Natural killer cell (primary cell): ENCODE measurements around the gene TAS2R14. TPM values are rescaled to one million over a fixed set of nuclear protein-coding genes. Genes with fewer than 3 reads are reported as not detected.

Experiments used
- ATAC-seq, 3 donors: fragments of 150-1000 bp in 2 of 3; fragments of 200-7000 bp in 1 of 3; cut with Tn5 transposase; 1 replicate in 1 of 3; 2 replicates in 2 of 3; pipeline ENCODE4 v1.10.0; 2021; ENCODE audit warnings: mild to moderate bottlenecking in 2 of 3, moderate library complexity in 2 of 3
- DNase-seq, 2 donors: peaks; one replicate each; pipeline versions ENCODE4 v3.0.0 to v3.0.0-alpha.2; 2013 to 2021; ENCODE audit warnings: mixed read lengths in 1 of 2
- H3K27ac ChIP-seq: one replicate; pipeline ENCODE4 v1.5.1; 2013; ENCODE audit warnings: mild to moderate bottlenecking, low read length
- H3K27me3 ChIP-seq: one replicate; pipeline ENCODE4 v1.6.1; 2013; ENCODE audit warnings: low read length; ENCODE audit not compliant: control insufficient read depth, insufficient read depth
- H3K36me3 ChIP-seq: one replicate; pipeline ENCODE4 v1.6.1; 2013; ENCODE audit warnings: low read length; ENCODE audit not compliant: control insufficient read depth, insufficient read depth
- H3K4me1 ChIP-seq: one replicate; pipeline ENCODE4 v1.6.1; 2013; ENCODE audit warnings: low read length; ENCODE audit not compliant: control insufficient read depth, insufficient read depth
- H3K4me3 ChIP-seq: one replicate; pipeline ENCODE4 v1.5.1; 2013; ENCODE audit warnings: low read length
- H3K9me3 ChIP-seq: one replicate; pipeline ENCODE4 v1.6.1; 2013; ENCODE audit warnings: low read length; ENCODE audit not compliant: control insufficient read depth, insufficient read depth
- H3K27ac Mint-ChIP-seq, 2 donors: one replicate each; pipeline ENCODE4 v1.8.0; 2022; ENCODE audit warnings: mild to moderate bottlenecking in 2 of 2, mixed read lengths in 2 of 2, moderate library complexity in 1 of 2
- H3K27me3 Mint-ChIP-seq, 2 donors: one replicate each; pipeline ENCODE4 v1.8.0; 2022; ENCODE audit warnings: low read depth in 2 of 2, mixed read lengths in 2 of 2
- H3K36me3 Mint-ChIP-seq: one replicate; pipeline ENCODE4 v1.8.0; 2022; ENCODE audit warnings: mixed read lengths
- H3K4me1 Mint-ChIP-seq, 2 donors: one replicate each; pipeline ENCODE4 v1.8.0; 2022; ENCODE audit warnings: mixed read lengths in 2 of 2
- H3K4me3 Mint-ChIP-seq: one replicate; pipeline ENCODE4 v1.8.0; 2022; ENCODE audit warnings: mild to moderate bottlenecking, moderate library complexity, mixed read lengths
- H3K9me3 Mint-ChIP-seq, 2 donors: one replicate each; pipeline ENCODE4 v1.8.0; 2022; ENCODE audit warnings: mixed read lengths in 2 of 2
- WGBS: methylation state at CpG from one replicate; pipeline ENCODE4 v1.1.7; 2013; ENCODE audit warnings: missing lambda C conversion rate; ENCODE audit not compliant: insufficient coverage; 5-methylcytosine and 5-hydroxymethylcytosine counted together
- intact Hi-C: fragments of 100-400 bp; cut with micrococcal nuclease; formaldehyde crosslinking; loops from one replicate; pipeline ENCODE4 v1.14.2; 2022
- total RNA-seq, 4 donors: library from RNA; stranded (reverse); fragments of 120-200 nt in 1 of 4; gene quantifications; one replicate each; pipeline versions ENCODE4 v1.2.3 to v1.2.4, GENCODE V29; 2013 to 2022
- TF ChIP-seq, protein P1 (sequence below): fragments of 200-600 bp; IDR thresholded peaks from one replicate; pipeline ENCODE4 v1.8.0; 2022; ENCODE audit warnings: antibody characterized with exemption

The TAS2R14 gene
- total RNA-seq, 3 donors from 2014 or later (not counting 1 experiment from before 2014, with no cell fraction given) = 3.6 to 4.8 (median 4.4) TPM

DNA sequence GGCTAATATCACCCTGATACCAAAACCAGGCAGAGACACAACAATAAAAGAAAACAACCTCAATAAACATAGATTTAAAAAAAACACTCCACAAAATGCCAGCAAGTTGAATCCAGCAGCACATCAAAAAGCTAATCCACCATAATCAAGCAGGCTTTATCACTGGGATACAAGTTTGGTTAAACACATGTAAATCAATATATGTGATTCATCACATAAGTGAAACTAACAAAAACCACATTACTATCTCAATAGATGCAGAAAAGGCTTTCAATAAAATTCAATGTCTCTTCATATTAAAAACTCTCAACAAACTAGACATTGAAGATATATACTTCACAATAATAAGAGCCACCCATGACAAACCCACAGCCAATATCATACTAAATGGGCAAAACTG is 17.0 kb upstream of the TAS2R14 start:
- Histone ChIP-seq H3K27me3 (no peaks in the 10 kb centered on the region), H3K27ac (no peak overlapping the region), H3K36me3 (no peaks in the 10 kb centered on the region), H3K4me3 (no peak overlapping the region), H3K4me1 (peaks cover 3% of the 10 kb centered on the region), H3K9me3 (no peaks in the 10 kb centered on the region)
- Mint-ChIP-seq H3K9me3 (peaks cover 0 to 4% of the 10 kb centered on the region in 2 donors), H3K27ac (no peak overlapping the region), H3K36me3 (no peaks in the 10 kb centered on the region), H3K4me3 (no peak overlapping the region), H3K4me1 (peaks cover 57 to 63% of the 10 kb centered on the region in 2 donors), H3K27me3 (no peaks in the 10 kb centered on the region)
- TF ChIP-seq, protein P1, sequence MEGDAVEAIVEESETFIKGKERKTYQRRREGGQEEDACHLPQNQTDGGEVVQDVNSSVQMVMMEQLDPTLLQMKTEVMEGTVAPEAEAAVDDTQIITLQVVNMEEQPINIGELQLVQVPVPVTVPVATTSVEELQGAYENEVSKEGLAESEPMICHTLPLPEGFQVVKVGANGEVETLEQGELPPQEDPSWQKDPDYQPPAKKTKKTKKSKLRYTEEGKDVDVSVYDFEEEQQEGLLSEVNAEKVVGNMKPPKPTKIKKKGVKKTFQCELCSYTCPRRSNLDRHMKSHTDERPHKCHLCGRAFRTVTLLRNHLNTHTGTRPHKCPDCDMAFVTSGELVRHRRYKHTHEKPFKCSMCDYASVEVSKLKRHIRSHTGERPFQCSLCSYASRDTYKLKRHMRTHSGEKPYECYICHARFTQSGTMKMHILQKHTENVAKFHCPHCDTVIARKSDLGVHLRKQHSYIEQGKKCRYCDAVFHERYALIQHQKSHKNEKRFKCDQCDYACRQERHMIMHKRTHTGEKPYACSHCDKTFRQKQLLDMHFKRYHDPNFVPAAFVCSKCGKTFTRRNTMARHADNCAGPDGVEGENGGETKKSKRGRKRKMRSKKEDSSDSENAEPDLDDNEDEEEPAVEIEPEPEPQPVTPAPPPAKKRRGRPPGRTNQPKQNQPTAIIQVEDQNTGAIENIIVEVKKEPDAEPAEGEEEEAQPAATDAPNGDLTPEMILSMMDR = no peak
- intact Hi-C loops = no loop called here
- no peak for ATAC-seq
- DNase-seq = no peak

DNA sequence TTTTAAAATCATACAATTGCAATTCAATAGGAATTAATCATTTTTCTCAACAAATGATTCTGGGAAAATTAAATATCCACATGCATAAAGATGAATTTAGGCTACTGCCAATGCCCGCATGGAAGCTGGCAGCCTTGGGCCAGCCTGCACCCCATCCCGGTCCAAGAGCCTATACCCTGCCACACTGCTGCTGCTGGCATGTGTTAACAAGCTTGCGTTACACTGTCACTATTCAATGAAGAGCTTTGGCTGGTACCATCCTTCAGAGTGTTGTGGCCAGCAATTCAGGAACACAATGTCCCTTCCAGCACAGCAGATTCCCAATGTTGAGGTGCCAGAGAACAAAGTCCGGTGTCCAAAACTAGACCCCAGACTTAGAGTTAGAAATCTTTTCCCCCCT is 13.6 kb upstream of the TAS2R14 start:
- Mint-ChIP-seq H3K27ac (no peak overlapping the region), H3K9me3 (peaks cover 0 to 9% of the 10 kb centered on the region in 2 donors), H3K27me3 (no peaks in the 10 kb centered on the region), H3K4me1 (peaks cover 38 to 42% of the 10 kb centered on the region in 2 donors), H3K4me3 (no peak overlapping the region), H3K36me3 (peaks cover 13% of the 10 kb centered on the region)
- Histone ChIP-seq H3K4me1 (no peaks in the 10 kb centered on the region), H3K27me3 (no peaks in the 10 kb centered on the region), H3K9me3 (no peaks in the 10 kb centered on the region), H3K4me3 (no peak overlapping the region), H3K27ac (no peak overlapping the region), H3K36me3 (no peaks in the 10 kb centered on the region)
- TF ChIP-seq, protein P1 = no peak
- WGBS = 97% methylated on average over 4 of the region's 4 CpGs
- ATAC-seq = no peak
- DNase-seq = no peak
- intact Hi-C loops = no loop called here

DNA sequence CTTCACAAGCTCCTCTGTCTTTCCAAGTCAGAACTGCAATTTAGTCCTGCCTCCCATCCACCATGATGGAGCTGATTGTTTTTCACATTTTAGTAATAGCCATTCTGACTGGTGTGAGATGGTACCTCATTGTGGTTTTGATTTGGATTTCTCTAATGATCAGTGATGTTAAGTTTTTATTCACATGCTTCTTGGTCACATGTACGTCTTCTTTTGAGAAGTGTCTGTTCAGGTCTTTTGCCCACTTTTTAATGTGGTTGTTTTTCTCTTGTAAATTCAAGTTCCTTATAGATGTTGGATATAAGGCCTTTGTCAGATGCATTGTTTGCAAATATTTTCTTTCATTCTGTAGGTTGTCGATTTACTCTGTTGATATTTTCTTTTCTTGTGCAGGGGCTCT is 4.1 kb upstream of the TAS2R14 start:
- Mint-ChIP-seq H3K27ac (peak overlapping the region in 1 of 2 donors; percentile 37), H3K4me3 (no peak overlapping the region), H3K36me3 (peaks cover 19% of the 10 kb centered on the region), H3K9me3 (peaks cover 4 to 5% of the 10 kb centered on the region in 2 donors), H3K4me1 (peaks cover 0 to 19% of the 10 kb centered on the region in 2 donors), H3K27me3 (no peaks in the 10 kb centered on the region)
- Histone ChIP-seq H3K27me3 (no peaks in the 10 kb centered on the region), H3K9me3 (no peaks in the 10 kb centered on the region), H3K36me3 (no peaks in the 10 kb centered on the region), H3K4me3 (no peak overlapping the region), H3K4me1 (no peaks in the 10 kb centered on the region), H3K27ac (no peak overlapping the region)
- ATAC-seq (no peak), DNase-seq (no peak)
- intact Hi-C loops = no loop called here
- WGBS = 94% methylated on average over 2 of the region's 2 CpGs
- TF ChIP-seq, protein P1 = no peak

DNA sequence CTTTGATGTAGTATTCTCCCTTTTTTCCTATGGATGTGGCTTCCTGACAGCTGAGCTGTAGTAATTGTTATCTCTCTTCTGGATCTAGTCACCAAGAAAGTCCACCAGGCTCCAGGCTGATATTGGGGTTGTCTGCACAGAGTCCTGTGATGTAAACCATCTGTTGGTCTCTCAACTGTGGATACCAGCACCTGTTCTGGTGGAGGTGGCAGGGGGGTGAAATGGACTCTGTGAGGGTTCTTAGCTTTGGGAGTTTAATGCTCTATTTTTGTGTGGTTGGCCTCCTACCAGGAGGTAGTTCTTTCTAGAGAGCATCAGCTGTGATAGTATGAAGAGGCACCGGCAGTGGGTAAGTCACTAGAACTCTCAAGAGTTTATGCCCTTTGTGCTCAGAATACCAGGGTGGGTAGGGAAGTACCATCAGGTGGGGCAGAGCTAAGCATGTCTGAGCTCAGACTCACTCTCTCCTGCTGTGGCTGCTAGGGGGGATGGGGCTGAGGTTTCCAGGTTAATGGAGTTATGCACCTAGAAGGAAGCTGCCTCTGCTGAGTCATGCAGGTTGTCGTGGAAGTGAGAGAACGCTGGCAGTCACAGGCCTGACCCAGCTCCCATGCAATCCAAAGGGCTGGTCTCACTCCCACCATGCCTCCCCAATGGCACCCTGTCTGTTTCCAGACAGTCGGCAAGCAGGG is 3.0 kb upstream of the TAS2R14 start:
- Mint-ChIP-seq H3K4me3 (no peak overlapping the region), H3K27me3 (no peaks in the 10 kb centered on the region), H3K4me1 (peaks cover 0 to 19% of the 10 kb centered on the region in 2 donors), H3K9me3 (peaks cover 3 to 5% of the 10 kb centered on the region in 2 donors), H3K27ac (no peak overlapping the region), H3K36me3 (peaks cover 8% of the 10 kb centered on the region)
- 73% methylated on average over 4 of the region's 4 CpGs for WGBS
- no peaks in the 10 kb centered on the region for H3K9me3 ChIP-seq
- no peak for ATAC-seq
- H3K27me3 ChIP-seq = no peaks in the 10 kb centered on the region
- H3K36me3 ChIP-seq = no peaks in the 10 kb centered on the region
- TF ChIP-seq, protein P1 = no peak
- no peak overlapping the region for H3K27ac ChIP-seq
- H3K4me1 ChIP-seq = no peaks in the 10 kb centered on the region
- intact Hi-C loops = no loop called here
- no peak for DNase-seq
- no peak overlapping the region for H3K4me3 ChIP-seq
